GM23338 (cell line): ENCODE measurements around the gene KDM4C. TPM values are rescaled to one million over a fixed set of nuclear protein-coding genes. Genes with fewer than 3 reads are reported as not detected.

Source experiments
- ATAC-seq: fragments of 200-7000 bp; cut with Tn5 transposase; 3 replicates; pipeline ENCODE4 v1.9.1; 2020
- DNase-seq: peaks from one replicate; pipeline ENCODE4 v3.0.0-alpha.2; 2015; ENCODE audit warnings: low spot score
- H2AFZ ChIP-seq: fragments of 200-600 bp; sonication (generic); 2 replicates; pipeline ENCODE4 v1.8.0; 2016; ENCODE audit warnings: antibody characterized with exemption, mild to moderate bottlenecking, moderate library complexity
- H3F3A ChIP-seq: fragments of 200-600 bp; sonication (generic); replicated peaks from 2 replicates; pipeline ENCODE4 v1.8.0; 2017; ENCODE audit warnings: antibody characterized with exemption, mixed run types, low read depth
- H3K27ac ChIP-seq: fragments of 200-600 bp; sonication (generic); 2 replicates; pipeline ENCODE4 v1.6.1; 2016; ENCODE audit warnings: low read depth
- H3K27me3 ChIP-seq: fragments of 200-600 bp; sonication (generic); 2 replicates; pipeline ENCODE4 v1.8.0; 2016; ENCODE audit warnings: mild to moderate bottlenecking, mixed run types, moderate library complexity; ENCODE audit not compliant: insufficient read depth
- H3K36me3 ChIP-seq: fragments of 200-600 bp; sonication (generic); 2 replicates; pipeline ENCODE4 v1.8.0; 2016; ENCODE audit warnings: mild to moderate bottlenecking; ENCODE audit not compliant: insufficient read depth
- H3K4me1 ChIP-seq: fragments of 200-600 bp; sonication (generic); 2 replicates; pipeline ENCODE4 v1.8.0; 2016; ENCODE audit warnings: mild to moderate bottlenecking, moderate library complexity; ENCODE audit not compliant: insufficient read depth
- H3K4me2 ChIP-seq: fragments of 200-600 bp; sonication (generic); 2 replicates; pipeline ENCODE4 v1.7.1; 2017; ENCODE audit warnings: mixed run types
- H3K4me3 ChIP-seq: fragments of 200-600 bp; sonication (generic); 2 replicates; pipeline ENCODE4 v1.6.1; 2016; ENCODE audit warnings: mixed run types
- H3K79me2 ChIP-seq: fragments of 200-600 bp; sonication (generic); replicated peaks from 2 replicates; pipeline ENCODE4 v1.8.0; 2017; ENCODE audit warnings: mild to moderate bottlenecking; ENCODE audit not compliant: insufficient read depth
- H3K9me2 ChIP-seq: fragments of 200-600 bp; sonication (generic); 2 replicates; pipeline ENCODE4 v1.8.0; 2017; ENCODE audit not compliant: insufficient read depth
- H4K20me1 ChIP-seq: fragments of 200-600 bp; sonication (generic); replicated peaks from 2 replicates; pipeline ENCODE4 v1.8.0; 2017; ENCODE audit warnings: mild to moderate bottlenecking; ENCODE audit not compliant: insufficient read depth
- H3K27ac Mint-ChIP-seq: 2 replicates; pipeline ENCODE4 v1.8.0; 2020; ENCODE audit warnings: inconsistent platforms, mild to moderate bottlenecking, moderate library complexity, mixed read lengths
- H3K27me3 Mint-ChIP-seq: 3 replicates; pipeline ENCODE4 v1.8.0; 2022; ENCODE audit warnings: low read depth, mild to moderate bottlenecking, moderate library complexity, mixed read lengths, inconsistent platforms; ENCODE audit not compliant: insufficient read depth, poor library complexity
- H3K36me3 Mint-ChIP-seq: 3 replicates; pipeline ENCODE4 v1.8.0; 2021; ENCODE audit warnings: low read depth, mild to moderate bottlenecking, inconsistent platforms, moderate library complexity, mixed read lengths
- H3K4me1 Mint-ChIP-seq: 3 replicates; pipeline ENCODE4 v1.8.0; 2020; ENCODE audit warnings: mild to moderate bottlenecking, inconsistent platforms, mixed read lengths
- H3K4me3 Mint-ChIP-seq: 3 replicates; pipeline ENCODE4 v1.8.0; 2021; ENCODE audit warnings: moderate library complexity, mild to moderate bottlenecking, inconsistent platforms, mixed read lengths
- H3K9me3 Mint-ChIP-seq: 3 replicates; pipeline ENCODE4 v1.8.0; 2020; ENCODE audit warnings: moderate library complexity, mild to moderate bottlenecking, inconsistent platforms, mixed read lengths
- CREB1 ChIP-seq: fragments of 250-450 bp; sonication (Bioruptor Pico); IDR thresholded peaks from 2 replicates; pipeline ENCODE4 v1.5.0; 2020; ENCODE audit warnings: low read depth, mild to moderate bottlenecking, moderate library complexity
- ETS1 ChIP-seq: IDR thresholded peaks from 2 replicates; pipeline ENCODE4 v1.6.1; 2016; ENCODE audit warnings: antibody characterized with exemption
- EZH2phosphoT487 ChIP-seq: fragments of 200-600 bp; sonication (generic); IDR thresholded peaks from one replicate; pipeline ENCODE4 v1.8.1; 2018; ENCODE audit warnings: antibody characterized with exemption; ENCODE audit not compliant: unreplicated experiment
- NANOG ChIP-seq: IDR thresholded peaks from 2 replicates; pipeline ENCODE4 v1.6.1; 2016; ENCODE audit warnings: antibody characterized with exemption, borderline replicate concordance
- ZNF114 ChIP-seq: fragments of 250-450 bp; sonication (Bioruptor Pico); IDR thresholded peaks from 2 replicates; pipeline ENCODE4 v1.5.0; 2020; ENCODE audit warnings: mild to moderate bottlenecking, moderate library complexity
- ZNF331 ChIP-seq: fragments of 250-450 bp; sonication (Bioruptor Pico); IDR thresholded peaks from 2 replicates; pipeline ENCODE4 v1.5.0; 2020; ENCODE audit warnings: low read depth, mild to moderate bottlenecking, moderate library complexity
- ZNF462 ChIP-seq: fragments of 250-450 bp; sonication (Bioruptor Pico); IDR thresholded peaks from 2 replicates; pipeline ENCODE4 v1.5.0; 2020; ENCODE audit warnings: mild to moderate bottlenecking, moderate library complexity
- polyA plus RNA-seq: library from polyadenylated mRNA; unstranded; fragments of >200 nt; fragmentation: Nextera tagmentation; extraction: Ambion mirVana; gene quantifications from 2 replicates; pipeline ENCODE4 v1.2.1, GENCODE V29; 2016
- total RNA-seq: library from RNA; depleted of rRNA; stranded (reverse); fragments of >200 nt; shearing (Covaris generic); gene quantifications from 2 replicates; pipeline ENCODE4 v1.2.3, GENCODE V29; 2014
- TF ChIP-seq, protein P1 (sequence below): IDR thresholded peaks from one replicate; pipeline ENCODE4 v1.6.1; 2018; ENCODE audit warnings: antibody characterized with exemption; ENCODE audit not compliant: unreplicated experiment
- TF ChIP-seq, protein P2 (sequence below), 2 experiments: fragments of 200-600 bp in 1 of 2; sonication (generic) in 1 of 2; conservative IDR thresholded peaks; 2 replicates each; pipeline versions ENCODE4 v1.5.1 to v1.6.1; 2016 to 2017; ENCODE audit warnings: antibody characterized with exemption in 2 of 2, low read depth in 2 of 2, mild to moderate bottlenecking in 2 of 2, moderate library complexity in 1 of 2

Gene KDM4C
- total and polyA plus RNA-seq, 2 experiments from 2014 or later = 12.0 to 43.8 TPM

DNA sequence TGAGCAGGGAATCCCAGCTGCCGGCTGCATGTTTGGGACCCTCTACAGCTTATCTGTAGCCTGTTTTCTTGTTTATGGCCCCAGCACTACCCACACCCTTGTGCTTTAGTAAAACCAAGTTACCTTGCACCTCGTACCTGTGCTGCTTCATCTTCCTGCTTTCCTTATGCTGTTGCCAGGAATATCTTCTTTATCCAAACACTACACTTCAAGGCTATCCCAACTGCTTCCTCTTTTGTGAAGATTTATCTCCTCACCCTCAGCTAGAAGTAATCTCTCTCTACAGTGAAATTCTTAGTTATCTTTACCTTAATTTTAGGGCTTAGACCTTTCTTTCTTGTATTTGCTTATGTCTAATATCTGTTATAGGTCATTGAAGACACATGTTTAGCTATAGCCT lies 171.1 kb downstream of the KDM4C start (continued):
- TF ChIP-seq ZNF462 = no peak
- TF ChIP-seq ZNF331 (CRISPR knock-in tag) = no peak
- no peak for TF ChIP-seq ETS1

GRCh38 chr9:6929441-6930215 lies 171.9 kb downstream of the KDM4C start:
- H3K4me3 ChIP-seq = no peak overlapping the region
- 0 out of 2 replicates have a peak, but pooled peaks cover 3% of the 10 kb centered on the region for H3K4me1 ChIP-seq
- Mint-ChIP-seq H3K9me3 (no peaks in the 10 kb centered on the region), H3K27ac (no peak overlapping the region), H3K36me3 (no peaks in the 10 kb centered on the region), H3K4me1 (peaks cover 11% of the 10 kb centered on the region; the same call in 2 of the 3 replicates), H3K4me3 (no peak overlapping the region), H3K27me3 (no peaks in the 10 kb centered on the region)
- no peaks in the 10 kb centered on the region for H3K27me3 ChIP-seq
- 0 out of 2 replicates have a peak, but pooled peaks cover 4% of the 10 kb centered on the region for H3K9me2 ChIP-seq
- no peak overlapping the region for H3K4me2 ChIP-seq
- ATAC-seq (no peak), DNase-seq (no peak)
- no peak overlapping the region for H2AFZ ChIP-seq
- H3K79me2 ChIP-seq = peaks cover 5% of the 10 kb centered on the region; the same call in 1 of the 2 replicates
- no peak overlapping the region for H3K27ac ChIP-seq
- H3K36me3 ChIP-seq = no peaks in the 10 kb centered on the region
- no peaks in the 10 kb centered on the region for H3F3A ChIP-seq
- no peaks in the 10 kb centered on the region for H4K20me1 ChIP-seq
- TF ChIP-seq ZNF114 (CRISPR knock-in tag) (no peak), ZNF331 (CRISPR knock-in tag) (no peak), NANOG (no peak), ETS1 (no peak), EZH2phosphoT487 (no peak), CREB1 (CRISPR knock-in tag) (no peak)
- TF ChIP-seq, protein P1, sequence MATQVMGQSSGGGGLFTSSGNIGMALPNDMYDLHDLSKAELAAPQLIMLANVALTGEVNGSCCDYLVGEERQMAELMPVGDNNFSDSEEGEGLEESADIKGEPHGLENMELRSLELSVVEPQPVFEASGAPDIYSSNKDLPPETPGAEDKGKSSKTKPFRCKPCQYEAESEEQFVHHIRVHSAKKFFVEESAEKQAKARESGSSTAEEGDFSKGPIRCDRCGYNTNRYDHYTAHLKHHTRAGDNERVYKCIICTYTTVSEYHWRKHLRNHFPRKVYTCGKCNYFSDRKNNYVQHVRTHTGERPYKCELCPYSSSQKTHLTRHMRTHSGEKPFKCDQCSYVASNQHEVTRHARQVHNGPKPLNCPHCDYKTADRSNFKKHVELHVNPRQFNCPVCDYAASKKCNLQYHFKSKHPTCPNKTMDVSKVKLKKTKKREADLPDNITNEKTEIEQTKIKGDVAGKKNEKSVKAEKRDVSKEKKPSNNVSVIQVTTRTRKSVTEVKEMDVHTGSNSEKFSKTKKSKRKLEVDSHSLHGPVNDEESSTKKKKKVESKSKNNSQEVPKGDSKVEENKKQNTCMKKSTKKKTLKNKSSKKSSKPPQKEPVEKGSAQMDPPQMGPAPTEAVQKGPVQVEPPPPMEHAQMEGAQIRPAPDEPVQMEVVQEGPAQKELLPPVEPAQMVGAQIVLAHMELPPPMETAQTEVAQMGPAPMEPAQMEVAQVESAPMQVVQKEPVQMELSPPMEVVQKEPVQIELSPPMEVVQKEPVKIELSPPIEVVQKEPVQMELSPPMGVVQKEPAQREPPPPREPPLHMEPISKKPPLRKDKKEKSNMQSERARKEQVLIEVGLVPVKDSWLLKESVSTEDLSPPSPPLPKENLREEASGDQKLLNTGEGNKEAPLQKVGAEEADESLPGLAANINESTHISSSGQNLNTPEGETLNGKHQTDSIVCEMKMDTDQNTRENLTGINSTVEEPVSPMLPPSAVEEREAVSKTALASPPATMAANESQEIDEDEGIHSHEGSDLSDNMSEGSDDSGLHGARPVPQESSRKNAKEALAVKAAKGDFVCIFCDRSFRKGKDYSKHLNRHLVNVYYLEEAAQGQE = no peak
- TF ChIP-seq, protein P2, sequence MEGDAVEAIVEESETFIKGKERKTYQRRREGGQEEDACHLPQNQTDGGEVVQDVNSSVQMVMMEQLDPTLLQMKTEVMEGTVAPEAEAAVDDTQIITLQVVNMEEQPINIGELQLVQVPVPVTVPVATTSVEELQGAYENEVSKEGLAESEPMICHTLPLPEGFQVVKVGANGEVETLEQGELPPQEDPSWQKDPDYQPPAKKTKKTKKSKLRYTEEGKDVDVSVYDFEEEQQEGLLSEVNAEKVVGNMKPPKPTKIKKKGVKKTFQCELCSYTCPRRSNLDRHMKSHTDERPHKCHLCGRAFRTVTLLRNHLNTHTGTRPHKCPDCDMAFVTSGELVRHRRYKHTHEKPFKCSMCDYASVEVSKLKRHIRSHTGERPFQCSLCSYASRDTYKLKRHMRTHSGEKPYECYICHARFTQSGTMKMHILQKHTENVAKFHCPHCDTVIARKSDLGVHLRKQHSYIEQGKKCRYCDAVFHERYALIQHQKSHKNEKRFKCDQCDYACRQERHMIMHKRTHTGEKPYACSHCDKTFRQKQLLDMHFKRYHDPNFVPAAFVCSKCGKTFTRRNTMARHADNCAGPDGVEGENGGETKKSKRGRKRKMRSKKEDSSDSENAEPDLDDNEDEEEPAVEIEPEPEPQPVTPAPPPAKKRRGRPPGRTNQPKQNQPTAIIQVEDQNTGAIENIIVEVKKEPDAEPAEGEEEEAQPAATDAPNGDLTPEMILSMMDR (conservative IDR thresholded peaks at IDR 0.05; ENCODE audit: low read depth in 2 of 2) = no peak
